GM12873 (cell line): ENCODE results near the gene CYP19A1.

Experiments
- TF ChIP-seq, protein P1 (sequence below): IDR thresholded peaks from 2 replicates; pipeline ENCODE4 v1.5.1; 2012; ENCODE audit warnings: low read depth, mild to moderate bottlenecking, moderate library complexity, low read length, control low read depth; ENCODE audit not compliant: insufficient read depth; ENCODE audit errors: missing control alignments

CYP19A1 gene

DNA sequence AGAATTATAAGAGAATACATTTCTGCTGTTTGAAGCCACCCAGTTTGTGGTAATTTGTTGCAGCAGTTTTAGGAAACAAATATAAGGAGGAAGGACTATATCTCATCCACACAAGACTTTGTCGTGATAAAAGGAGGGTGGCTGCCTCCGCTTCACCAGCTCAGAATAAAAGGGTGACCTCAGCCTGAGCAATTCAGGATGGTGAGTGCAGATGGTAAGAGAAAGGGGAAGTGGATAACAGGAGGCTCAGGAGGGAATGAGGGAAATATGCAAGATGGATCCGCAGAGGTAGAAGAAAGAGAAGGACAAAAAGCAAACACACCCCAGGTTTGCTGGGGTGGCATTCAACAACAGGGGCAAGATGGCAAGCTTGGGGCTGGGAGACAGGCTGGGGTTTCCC, 135.6 kb downstream of the CYP19A1 start:
- TF ChIP-seq, protein P1, sequence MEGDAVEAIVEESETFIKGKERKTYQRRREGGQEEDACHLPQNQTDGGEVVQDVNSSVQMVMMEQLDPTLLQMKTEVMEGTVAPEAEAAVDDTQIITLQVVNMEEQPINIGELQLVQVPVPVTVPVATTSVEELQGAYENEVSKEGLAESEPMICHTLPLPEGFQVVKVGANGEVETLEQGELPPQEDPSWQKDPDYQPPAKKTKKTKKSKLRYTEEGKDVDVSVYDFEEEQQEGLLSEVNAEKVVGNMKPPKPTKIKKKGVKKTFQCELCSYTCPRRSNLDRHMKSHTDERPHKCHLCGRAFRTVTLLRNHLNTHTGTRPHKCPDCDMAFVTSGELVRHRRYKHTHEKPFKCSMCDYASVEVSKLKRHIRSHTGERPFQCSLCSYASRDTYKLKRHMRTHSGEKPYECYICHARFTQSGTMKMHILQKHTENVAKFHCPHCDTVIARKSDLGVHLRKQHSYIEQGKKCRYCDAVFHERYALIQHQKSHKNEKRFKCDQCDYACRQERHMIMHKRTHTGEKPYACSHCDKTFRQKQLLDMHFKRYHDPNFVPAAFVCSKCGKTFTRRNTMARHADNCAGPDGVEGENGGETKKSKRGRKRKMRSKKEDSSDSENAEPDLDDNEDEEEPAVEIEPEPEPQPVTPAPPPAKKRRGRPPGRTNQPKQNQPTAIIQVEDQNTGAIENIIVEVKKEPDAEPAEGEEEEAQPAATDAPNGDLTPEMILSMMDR, result no peak

DNA sequence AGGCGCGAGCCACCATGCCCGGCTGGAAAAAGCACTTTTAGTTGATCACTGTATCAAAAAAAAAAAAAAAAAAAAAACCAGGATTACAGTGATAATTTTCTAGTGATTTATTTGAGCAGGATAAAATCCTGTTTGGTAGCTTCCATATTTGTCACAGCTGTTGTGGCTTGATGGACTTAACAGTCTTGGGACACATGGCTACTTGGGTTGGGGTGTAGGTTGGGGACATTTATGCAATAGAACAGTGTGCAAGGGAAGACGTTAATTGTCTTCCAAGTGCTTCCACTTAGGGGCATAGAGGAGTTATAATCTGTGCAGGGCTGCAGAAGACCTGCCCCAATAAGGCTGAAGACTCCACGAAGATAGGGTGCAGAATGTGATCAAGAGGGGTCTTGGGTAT, 136.8 kb downstream of the CYP19A1 start:
- TF ChIP-seq, protein P1, result no peak

DNA sequence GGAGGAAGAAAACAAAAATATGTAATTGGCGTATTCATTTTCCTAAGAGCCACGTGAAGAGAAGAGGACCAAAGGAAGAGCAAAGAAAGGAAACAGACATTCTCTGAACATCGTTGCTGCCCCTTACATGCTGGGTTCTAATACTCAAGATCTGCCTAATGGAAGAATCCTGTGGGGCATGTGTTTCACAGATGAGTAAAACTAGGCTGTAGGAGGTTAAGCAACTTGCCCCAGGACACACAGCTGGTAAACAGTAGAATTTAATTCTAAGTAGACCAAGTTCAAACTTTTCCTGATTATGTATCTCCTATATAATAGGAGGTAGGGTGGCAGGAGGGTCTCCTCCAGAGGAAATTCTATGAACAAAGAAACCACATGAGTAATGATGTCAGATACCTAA, 137.6 kb downstream of the CYP19A1 start:
- TF ChIP-seq, protein P1, result no peak

- TF ChIP-seq, protein P1, result no peak
Observed at GRCh38 chr15:51199541-51199940, 138.9 kb downstream of the CYP19A1 start.

- TF ChIP-seq, protein P1, result no peak
Observed at GRCh38 chr15:51198701-51199232, 139.6 kb downstream of the CYP19A1 start.

- TF ChIP-seq, protein P1, result no peak
Observed at GRCh38 chr15:51195459-51195858, 142.9 kb downstream of the CYP19A1 start.

- TF ChIP-seq, protein P1, result no peak
Observed at GRCh38 chr15:51193979-51194378, 144.4 kb downstream of the CYP19A1 start.
